Neural cell (in vitro differentiated cells): ENCODE results near the gene MYO1H. TPM values are rescaled to one million over a fixed set of nuclear protein-coding genes. Genes with fewer than 3 reads are reported as not detected.

ENCODE experiments used
- H2AFZ ChIP-seq: fragments of 200-600, 300-800 bp; sonication (generic), shearing (Covaris generic); 2 replicates; pipeline ENCODE4 v1.6.0; 2014; ENCODE audit warnings: low read depth, mild to moderate bottlenecking, antibody characterized with exemption, low read length, moderate library complexity
- H3F3A ChIP-seq: fragments of 200-600 bp; shearing (Covaris generic); 2 replicates; pipeline ENCODE4 v1.6.1; 2016; ENCODE audit warnings: mild to moderate bottlenecking, moderate library complexity, mixed read lengths, antibody characterized with exemption, low read length; ENCODE audit not compliant: insufficient read depth, poor library complexity, severe bottlenecking
- H3K27ac ChIP-seq: fragments of 200-600, 300-800 bp; sonication (generic), shearing (Covaris generic); 2 replicates; pipeline ENCODE4 v1.5.1; 2014; ENCODE audit warnings: mild to moderate bottlenecking, low read length, moderate library complexity
- H3K27me3 ChIP-seq: fragments of 300-800, 200-600 bp; sonication (generic), shearing (Covaris generic); 2 replicates; pipeline ENCODE4 v1.6.0; 2014; ENCODE audit warnings: mild to moderate bottlenecking, low read depth, low read length, moderate library complexity; ENCODE audit not compliant: insufficient read depth
- H3K36me3 ChIP-seq: fragments of 300-800, 200-600 bp; sonication (generic), shearing (Covaris generic); 2 replicates; pipeline ENCODE4 v1.5.1; 2014; ENCODE audit warnings: mild to moderate bottlenecking, antibody characterized with exemption, low read length, moderate library complexity; ENCODE audit not compliant: insufficient read depth
- H3K4me2 ChIP-seq: fragments of 300-800, 200-600 bp; sonication (generic), shearing (Covaris generic); 2 replicates; pipeline ENCODE4 v1.6.0; 2014; ENCODE audit warnings: mild to moderate bottlenecking, low read length
- H3K4me3 ChIP-seq: fragments of 300-800, 200-600 bp; sonication (generic), shearing (Covaris generic); 2 replicates; pipeline ENCODE4 v1.5.1; 2014; ENCODE audit warnings: mild to moderate bottlenecking, low read length, moderate library complexity
- H3K79me2 ChIP-seq: fragments of 200-600 bp; shearing (Covaris generic); replicated peaks from 2 replicates; pipeline ENCODE4 v1.6.0; 2014; ENCODE audit warnings: mild to moderate bottlenecking, low read length, moderate library complexity; ENCODE audit not compliant: insufficient read depth
- H3K9ac ChIP-seq: fragments of 300-800, 200-600 bp; sonication (generic), shearing (Covaris generic); 2 replicates; pipeline ENCODE4 v1.6.1; 2016; ENCODE audit warnings: mild to moderate bottlenecking, low read length, mixed read lengths
- H3K9me2 ChIP-seq: fragments of 200-600 bp; shearing (Covaris generic); 2 replicates; pipeline ENCODE4 v1.6.1; 2016; ENCODE audit warnings: mild to moderate bottlenecking, low read length, mixed read lengths; ENCODE audit not compliant: insufficient read depth
- H3K9me3 ChIP-seq: fragments of 200-600, 300-800 bp; sonication (generic), shearing (Covaris generic); 2 replicates; pipeline ENCODE4 v1.6.1; 2016; ENCODE audit warnings: mild to moderate bottlenecking, mixed run types, low read length, moderate library complexity, mixed read lengths
- H4K20me1 ChIP-seq: fragments of 200-600 bp; shearing (Covaris generic); 2 replicates; pipeline ENCODE4 v1.6.1; 2016; ENCODE audit warnings: mild to moderate bottlenecking, mixed run types; ENCODE audit not compliant: insufficient read depth
- CTCF ChIP-seq: fragments of 450-650 bp; IDR thresholded peaks from 2 replicates; pipeline ENCODE4 v1.5.1; 2014; ENCODE audit warnings: antibody characterized with exemption, mild to moderate bottlenecking, moderate library complexity; ENCODE audit not compliant: poor library complexity, severe bottlenecking
- EP300 ChIP-seq: fragments of 450-650 bp; conservative IDR thresholded peaks from 2 replicates; pipeline ENCODE4 v1.6.1; 2014; ENCODE audit warnings: antibody characterized with exemption, mild to moderate bottlenecking, moderate library complexity; ENCODE audit not compliant: poor library complexity, severe bottlenecking
- EZH2 ChIP-seq: fragments of 200-600, 300-800 bp; shearing (Covaris generic), sonication (generic); IDR thresholded peaks from 2 replicates; pipeline ENCODE4 v1.6.1; 2014; ENCODE audit warnings: antibody characterized with exemption, low read length, borderline replicate concordance, mild to moderate bottlenecking; ENCODE audit not compliant: insufficient read depth, poor library complexity, severe bottlenecking
- MXI1 ChIP-seq: fragments of 450-650 bp; conservative IDR thresholded peaks from 2 replicates; pipeline ENCODE4 v1.6.1; 2014; ENCODE audit warnings: antibody characterized with exemption, mild to moderate bottlenecking; ENCODE audit not compliant: poor library complexity, severe bottlenecking
- POLR2AphosphoS5 ChIP-seq: IDR thresholded peaks from 2 replicates; pipeline ENCODE4 v1.6.1; 2012
- RAD21 ChIP-seq: fragments of 450-650 bp; conservative IDR thresholded peaks from 2 replicates; pipeline ENCODE4 v1.6.1; 2014; ENCODE audit warnings: antibody characterized with exemption, mild to moderate bottlenecking, moderate library complexity
- REST ChIP-seq: IDR thresholded peaks from 2 replicates; pipeline ENCODE4 v1.6.1; 2012; ENCODE audit warnings: borderline replicate concordance
- SMC3 ChIP-seq: fragments of 450-650 bp; conservative IDR thresholded peaks from 2 replicates; pipeline ENCODE4 v1.6.1; 2014; ENCODE audit warnings: antibody characterized with exemption, mild to moderate bottlenecking, moderate library complexity; ENCODE audit not compliant: poor library complexity
- TAF1 ChIP-seq: IDR thresholded peaks from 2 replicates; pipeline ENCODE4 v1.6.1; 2012; ENCODE audit warnings: low read depth
- polyA minus RNA-seq: library from RNA; depleted of rRNA, polyadenylated mRNA; stranded (reverse); fragments of >200 nt; gene quantifications from 2 replicates; pipeline ENCODE4 v1.2.3, GENCODE V29; 2014
- polyA plus RNA-seq: library from polyadenylated mRNA; depleted of rRNA; stranded (reverse); fragments of >200 nt; gene quantifications from 2 replicates; pipeline ENCODE4 v1.2.3, GENCODE V29; 2014

Gene MYO1H
- polyA plus RNA-seq = 9.2 and 10.6 TPM in 2 replicates
- polyA minus RNA-seq = 2.2 and 2.5 TPM in 2 replicates

- H3K9me2 ChIP-seq = no peaks in the 10 kb centered on the region
- TF ChIP-seq EZH2 (no peak), MXI1 (no peak), SMC3 (no peak), CTCF (no peak), REST (no peak), POLR2AphosphoS5 (no peak), TAF1 (no peak), EP300 (no peak), RAD21 (no peak)
- no peaks in the 10 kb centered on the region for H3F3A ChIP-seq
- H4K20me1 ChIP-seq = no peaks in the 10 kb centered on the region
- no peak within 1 kb of the TSS for H3K4me2 ChIP-seq
- H3K9me3 ChIP-seq = no peaks in the 10 kb centered on the region
- no peak within 1 kb of the TSS for H3K27ac ChIP-seq
- H3K36me3 ChIP-seq = no peaks in the 10 kb centered on the region
- H3K4me3 ChIP-seq = no peak within 1 kb of the TSS
- no peaks in the 10 kb centered on the region for H3K27me3 ChIP-seq
- no peak within 1 kb of the TSS for H3K9ac ChIP-seq
- no peaks in the 10 kb centered on the region for H3K79me2 ChIP-seq
- no peak within 1 kb of the TSS for H2AFZ ChIP-seq
These were observed at the start of gene MYO1H for GRCh38 chr12:109347589-109347988. MYO1H (plus strand) TSS chr12:109347900; CDS start chr12:109347961, 61 bp downstream.

GRCh38 chr12:109299849-109300248 is 47.9 kb upstream of the MYO1H start:
- H3K4me2 ChIP-seq = no peak overlapping the region
- H3K79me2 ChIP-seq = no peaks in the 10 kb centered on the region
- H3K4me3 ChIP-seq = no peak overlapping the region
- no peak for TF ChIP-seq POLR2AphosphoS5
- no peak for TF ChIP-seq RAD21
- TF ChIP-seq CTCF = no peak
- TF ChIP-seq SMC3 = no peak
- no peaks in the 10 kb centered on the region for H3F3A ChIP-seq
- H3K27me3 ChIP-seq = no peaks in the 10 kb centered on the region
- no peaks in the 10 kb centered on the region for H3K9me2 ChIP-seq
- H4K20me1 ChIP-seq = no peaks in the 10 kb centered on the region
- H3K27ac ChIP-seq = no peak overlapping the region
- no peaks in the 10 kb centered on the region for H3K9me3 ChIP-seq
- H3K36me3 ChIP-seq = no peaks in the 10 kb centered on the region
- no peak overlapping the region for H2AFZ ChIP-seq
- H3K9ac ChIP-seq = no peak overlapping the region
